K562 (cell line): ENCODE results near the gene ANO4.

Experiments used
- CTCF ChIP-seq, 3 experiments: IDR thresholded peaks in 2 of 3; conservative IDR thresholded peaks in 1 of 3; 2 replicates each; pipeline ENCODE4 v1.5.1; 2011 to 2012; ENCODE audit warnings: low read length in 3 of 3, mild to moderate bottlenecking in 3 of 3, control low read depth in 2 of 3, improper control_type of control experiment in 1 of 3, inconsistent platforms in 1 of 3, low read depth in 1 of 3, mixed read lengths in 1 of 3, moderate library complexity in 1 of 3; ENCODE audit not compliant: insufficient read depth in 2 of 3
- KLF16 ChIP-seq: IDR thresholded peaks from 2 replicates; pipeline ENCODE4 v1.6.1; 2016; ENCODE audit warnings: antibody characterized with exemption
- RAD21 ChIP-seq, 2 experiments: fragments of 250-450 bp in 1 of 2; fragments of 450-650 bp in 1 of 2; sonication (Bioruptor Pico) in 1 of 2; formaldehyde crosslinking in 1 of 2; IDR thresholded peaks in 1 of 2; conservative IDR thresholded peaks in 1 of 2; 2 replicates each; pipeline versions ENCODE4 v1.4.0 to v1.8.0; 2020 to 2022; ENCODE audit warnings: mild to moderate bottlenecking in 2 of 2, moderate library complexity in 1 of 2
- ZNF232 ChIP-seq: sonication (generic); formaldehyde crosslinking; IDR thresholded peaks from 2 replicates; pipeline ENCODE4 v1.8.0; 2022; ENCODE audit warnings: mild to moderate bottlenecking, missing genetic modification reagents
- ZNF589 ChIP-seq: fragments of 200-800 bp; sonication (Bioruptor generic); IDR thresholded peaks from 2 replicates; pipeline ENCODE4 v1.6.1; 2016; ENCODE audit warnings: low read depth, missing genetic modification characterization, missing compliant biosample characterization
- ZNF79 ChIP-seq: fragments of 250-450 bp; sonication (Bioruptor Pico); IDR thresholded peaks from 2 replicates; pipeline ENCODE4 v1.4.0; 2020; ENCODE audit warnings: low read depth, mild to moderate bottlenecking, moderate library complexity

DNA sequence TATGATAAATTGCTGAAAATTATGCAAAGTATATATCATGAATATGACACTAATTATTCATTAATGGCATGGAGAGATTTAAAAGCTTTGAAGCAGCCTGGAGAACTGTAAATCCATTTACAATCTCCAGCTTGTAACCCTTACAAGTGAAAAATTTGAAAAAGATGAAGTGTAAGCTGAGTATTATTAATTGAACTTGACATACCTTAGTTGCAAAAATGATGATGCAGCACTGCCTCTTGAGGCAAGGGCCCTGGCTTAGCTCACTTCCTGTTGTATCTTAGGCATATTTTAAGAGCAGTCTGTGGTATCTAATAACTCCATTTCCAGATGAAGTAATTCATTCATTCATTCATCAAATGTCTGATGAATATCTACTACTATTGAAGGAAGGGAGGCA, 158.6 kb downstream of the ANO4 start:
- no peak for TF ChIP-seq ZNF79 (CRISPR knock-in tag)
- TF ChIP-seq CTCF (IDR thresholded peaks at IDR 0.05 in 2 of 3, conservative IDR thresholded peaks at IDR 0.05 in 1 of 3; ENCODE audit: insufficient read depth in 2 of 3, low read depth in 1 of 3, low read length in 3 of 3): no peak
- no peak for TF ChIP-seq KLF16
- TF ChIP-seq ZNF589: no peak
- TF ChIP-seq ZNF232 (CRISPR knock-in tag): no peak
- TF ChIP-seq RAD21 (CRISPR knock-in tag; conservative IDR thresholded peaks at IDR 0.05 in 1 of 2, IDR thresholded peaks at IDR 0.05 in 1 of 2): no peak
